Measurements from ENCODE around the gene AQP10.

DNA sequence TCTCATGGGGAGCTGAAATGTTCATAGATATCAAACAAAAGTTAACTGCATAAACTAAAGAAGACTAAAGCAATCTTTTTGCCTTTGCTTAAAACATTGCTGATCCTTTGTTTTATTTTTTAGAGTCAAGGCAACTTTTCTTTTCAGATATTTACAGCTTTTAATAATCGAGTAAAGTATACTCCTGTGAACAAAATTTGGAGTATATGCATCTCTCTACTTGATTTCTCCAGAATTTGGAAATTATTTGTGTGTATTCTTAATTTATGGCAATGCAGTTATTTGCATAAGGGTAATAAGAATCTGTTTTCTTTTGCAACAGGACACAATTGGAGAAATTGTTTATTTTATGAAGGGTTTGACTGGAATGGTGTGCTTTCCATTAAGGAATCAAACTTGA, 4.2 kb upstream of the AQP10 start:
- TF ChIP-seq, protein P1, sequence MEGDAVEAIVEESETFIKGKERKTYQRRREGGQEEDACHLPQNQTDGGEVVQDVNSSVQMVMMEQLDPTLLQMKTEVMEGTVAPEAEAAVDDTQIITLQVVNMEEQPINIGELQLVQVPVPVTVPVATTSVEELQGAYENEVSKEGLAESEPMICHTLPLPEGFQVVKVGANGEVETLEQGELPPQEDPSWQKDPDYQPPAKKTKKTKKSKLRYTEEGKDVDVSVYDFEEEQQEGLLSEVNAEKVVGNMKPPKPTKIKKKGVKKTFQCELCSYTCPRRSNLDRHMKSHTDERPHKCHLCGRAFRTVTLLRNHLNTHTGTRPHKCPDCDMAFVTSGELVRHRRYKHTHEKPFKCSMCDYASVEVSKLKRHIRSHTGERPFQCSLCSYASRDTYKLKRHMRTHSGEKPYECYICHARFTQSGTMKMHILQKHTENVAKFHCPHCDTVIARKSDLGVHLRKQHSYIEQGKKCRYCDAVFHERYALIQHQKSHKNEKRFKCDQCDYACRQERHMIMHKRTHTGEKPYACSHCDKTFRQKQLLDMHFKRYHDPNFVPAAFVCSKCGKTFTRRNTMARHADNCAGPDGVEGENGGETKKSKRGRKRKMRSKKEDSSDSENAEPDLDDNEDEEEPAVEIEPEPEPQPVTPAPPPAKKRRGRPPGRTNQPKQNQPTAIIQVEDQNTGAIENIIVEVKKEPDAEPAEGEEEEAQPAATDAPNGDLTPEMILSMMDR (IDR thresholded peaks at IDR 0.05), result no peak
- TF ChIP-seq POLR2AphosphoS5 (IDR thresholded peaks at IDR 0.05; ENCODE audit: low read depth, low read length), result no peak
